GM21367 (cell line): ENCODE results near the gene IL10.
"Not testable (repeated sequence)": the region's sequence is repeated elsewhere in the genome, so short reads cannot be mapped to it uniquely, and the experiment has no call there.

ENCODE experiments used
- ATAC-seq: cut with Tn5 transposase; IDR thresholded peaks from one replicate; pipeline ENCODE4 v1.9.1; 2021; ENCODE audit not compliant: unreplicated experiment

Gene IL10

GRCh38 chr1:206794294-206794908, 22.1 kb upstream of the IL10 start:
- no peak for ATAC-seq

- no peak for ATAC-seq
These were observed 21.3 kb upstream of the IL10 start for GRCh38 chr1:206793620-206794019.

GRCh38 chr1:206792939-206793607, 20.8 kb upstream of the IL10 start:
- no peak for ATAC-seq

- peak; percentile 27 for ATAC-seq
These were observed 18.4 kb upstream of the IL10 start for GRCh38 chr1:206790502-206791250.

GRCh38 chr1:206788487-206789050, 16.3 kb upstream of the IL10 start:
- ATAC-seq = no peak

GRCh38 chr1:206787891-206788290, 15.6 kb upstream of the IL10 start:
- no peak for ATAC-seq

- ATAC-seq = no peak
These were observed 14.1 kb upstream of the IL10 start for GRCh38 chr1:206786212-206786886.

- no peak for ATAC-seq
These were observed 13.0 kb upstream of the IL10 start for GRCh38 chr1:206785182-206785765.

GRCh38 chr1:206784471-206784903, 12.2 kb upstream of the IL10 start:
- peak; percentile 59 for ATAC-seq

- no peak for ATAC-seq
These were observed 11.2 kb upstream of the IL10 start for GRCh38 chr1:206783506-206783905.

GRCh38 chr1:206782448-206782847, 10.2 kb upstream of the IL10 start:
- ATAC-seq = peak; percentile 46

GRCh38 chr1:206779638-206780037, 7.3 kb upstream of the IL10 start:
- no peak for ATAC-seq

GRCh38 chr1:206778911-206779310, 6.6 kb upstream of the IL10 start:
- ATAC-seq = not testable (repeated sequence)

- ATAC-seq = no peak
These were observed 5.7 kb upstream of the IL10 start for GRCh38 chr1:206778031-206778430.

GRCh38 chr1:206776229-206776628, 3.9 kb upstream of the IL10 start:
- ATAC-seq = no peak

GRCh38 chr1:206774093-206774492, 1.8 kb upstream of the IL10 start:
- no peak for ATAC-seq

- no peak for ATAC-seq
These were observed 979 bp downstream of the IL10 start for GRCh38 chr1:206771338-206771692.

- ATAC-seq = no peak
These were observed 1.6 kb downstream of the IL10 start, which contains the start of gene IL19 for GRCh38 chr1:206770531-206771337. Gene IL19 (plus strand): TSS chr1:206770773. CDS start chr1:206836663, 65,890 bp downstream.

GRCh38 chr1:206769304-206769731, 3.0 kb downstream of the IL10 start:
- peak; percentile 48 for ATAC-seq
